NCI-H2196 (cell line): Measurements from ENCODE around the gene CNGA1.
"Not testable (repeated sequence)": the region's sequence is repeated elsewhere in the genome, so short reads cannot be mapped to it uniquely, and the experiment has no call there.

Experiments
- DNase-seq: peaks from one replicate; lab custom pipeline; 2025; ENCODE audit not compliant: unreplicated experiment; lab: John Stamatoyannopoulos, UW

The CNGA1 gene

DNA sequence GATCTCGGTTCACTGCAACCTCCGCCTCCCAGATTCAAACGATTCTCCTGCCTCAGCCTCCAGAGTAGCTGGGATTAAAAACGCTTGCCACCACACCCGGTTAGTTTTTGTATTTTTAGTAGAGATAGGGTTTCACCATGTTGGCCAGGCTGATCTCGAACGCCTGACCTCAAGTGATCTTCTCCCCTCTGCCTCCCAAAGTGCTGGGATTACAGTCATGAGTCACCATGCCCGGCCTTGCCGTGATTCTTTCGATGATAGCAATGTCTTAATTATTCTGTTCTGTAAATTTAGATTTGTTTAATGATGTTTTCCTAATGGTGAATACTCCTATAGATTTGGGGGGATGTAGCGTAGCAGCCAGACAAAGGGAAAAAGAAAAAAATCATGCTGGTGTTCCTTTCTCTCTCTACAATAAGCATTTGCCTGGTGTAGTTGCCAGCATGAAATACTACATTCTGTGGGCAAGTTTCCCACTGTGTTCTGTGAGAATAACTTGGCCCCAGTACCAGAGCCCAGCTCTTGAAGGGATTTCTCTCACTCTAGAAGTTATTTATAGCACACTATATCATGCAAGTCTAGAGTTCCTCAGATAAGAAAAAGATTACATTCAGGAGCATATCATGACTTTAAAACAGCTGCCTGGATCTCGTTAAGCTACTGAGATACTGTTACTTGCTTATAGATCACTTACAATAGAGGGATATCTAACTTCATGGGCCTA lies 15.5 kb upstream of the CNGA1 start:
- DNase-seq = no peak

- DNase-seq = no peak
Measured at GRCh38 chr4:48030470-48030869, 14.0 kb upstream of the CNGA1 start.

- DNase-seq = no peak
Measured at GRCh38 chr4:48028696-48029095, 12.2 kb upstream of the CNGA1 start.

GRCh38 chr4:48027653-48028052 lies 11.2 kb upstream of the CNGA1 start:
- DNase-seq = no peak

GRCh38 chr4:48025005-48025404 lies 8.5 kb upstream of the CNGA1 start:
- no peak for DNase-seq

GRCh38 chr4:48024522-48024921 lies 8.0 kb upstream of the CNGA1 start:
- DNase-seq = no peak

GRCh38 chr4:48022192-48022799 lies 5.8 kb upstream of the CNGA1 start:
- DNase-seq = no peak

DNA sequence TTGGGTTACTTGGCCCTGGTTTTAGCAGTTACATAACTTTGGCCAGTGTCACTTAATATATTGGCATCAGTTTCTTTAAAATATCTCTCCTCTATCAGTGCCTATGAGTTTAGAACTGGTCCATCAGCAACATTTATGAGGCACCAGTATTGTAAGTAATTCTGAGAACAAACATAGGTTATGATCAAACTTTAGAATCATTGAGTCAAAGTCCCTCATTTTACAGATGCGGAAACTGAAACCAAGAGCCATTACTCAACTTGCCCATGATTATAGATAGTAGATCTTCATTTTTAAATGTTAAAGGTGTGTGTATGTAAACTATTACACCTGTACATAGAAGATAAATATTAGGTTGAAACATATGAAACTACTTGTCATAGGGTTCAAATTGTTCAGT lies 4.6 kb upstream of the CNGA1 start:
- DNase-seq = no peak

DNA sequence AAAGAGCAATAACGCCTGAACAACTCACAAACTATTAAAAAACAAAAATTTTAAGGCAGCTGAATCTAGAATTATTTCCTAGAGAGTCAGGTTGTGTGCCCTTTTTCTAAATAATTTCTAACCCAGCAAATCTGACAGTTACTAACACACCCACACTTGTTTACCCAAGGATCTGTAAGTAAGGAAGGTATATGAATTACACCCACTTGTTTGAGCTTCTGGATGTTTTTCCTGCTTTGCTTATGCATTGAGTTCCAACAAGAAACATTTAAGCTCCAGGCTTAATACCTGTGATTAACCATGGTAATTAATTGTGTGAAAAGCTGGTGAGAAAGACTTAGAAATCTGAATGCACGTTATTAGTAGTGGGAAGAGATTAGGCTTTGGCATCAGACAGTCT lies 1.6 kb upstream of the CNGA1 start:
- DNase-seq = no peak

GRCh38 chr4:48017108-48017571 lies 659 bp upstream of the CNGA1 start:
- no peak for DNase-seq

DNA sequence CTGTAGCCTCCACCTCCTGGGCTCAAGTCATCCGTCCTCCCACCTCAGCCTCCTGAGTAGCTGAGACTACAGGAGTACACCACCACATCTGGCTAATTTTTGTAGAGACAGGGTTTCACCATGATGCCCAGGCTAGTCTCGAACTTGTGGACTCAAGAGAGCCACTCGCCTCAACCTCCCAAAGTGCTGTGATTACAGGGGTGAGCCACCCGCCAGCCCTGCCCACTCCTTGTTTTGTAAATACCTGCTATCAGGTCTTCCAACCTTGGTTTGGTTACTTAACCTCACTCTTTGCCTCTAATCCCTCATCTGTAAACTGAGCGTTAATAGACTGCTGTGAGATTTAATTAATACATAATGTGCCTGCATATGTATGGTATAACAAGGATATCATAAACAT lies 803 bp downstream of the CNGA1 start:
- DNase-seq = no peak

GRCh38 chr4:48015216-48015615 lies 1.3 kb downstream of the CNGA1 start:
- no peak for DNase-seq

GRCh38 chr4:48012824-48013223 lies 3.7 kb downstream of the CNGA1 start:
- no peak for DNase-seq

DNA sequence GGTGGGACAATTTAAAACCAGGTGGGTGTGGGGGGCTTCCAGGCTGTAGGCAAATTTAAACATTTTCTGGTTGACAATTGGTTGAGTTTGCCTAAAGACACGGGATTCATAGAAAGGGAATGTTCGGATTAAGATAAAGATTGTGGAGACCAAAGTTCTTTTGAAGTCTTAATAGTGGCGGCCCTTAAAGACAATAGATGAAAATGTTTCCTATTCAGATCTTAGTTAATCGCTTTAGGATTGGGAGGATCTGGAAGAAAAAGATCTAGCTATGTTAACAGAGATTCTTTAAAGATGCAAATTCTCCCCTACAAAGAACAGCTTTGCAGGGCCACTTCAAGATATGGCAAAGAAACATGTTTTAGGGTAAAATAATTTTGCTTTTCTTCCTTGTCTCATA lies 4.8 kb downstream of the CNGA1 start:
- DNase-seq = no peak

GRCh38 chr4:48010906-48011305 lies 5.6 kb downstream of the CNGA1 start:
- not testable (repeated sequence) for DNase-seq

DNA sequence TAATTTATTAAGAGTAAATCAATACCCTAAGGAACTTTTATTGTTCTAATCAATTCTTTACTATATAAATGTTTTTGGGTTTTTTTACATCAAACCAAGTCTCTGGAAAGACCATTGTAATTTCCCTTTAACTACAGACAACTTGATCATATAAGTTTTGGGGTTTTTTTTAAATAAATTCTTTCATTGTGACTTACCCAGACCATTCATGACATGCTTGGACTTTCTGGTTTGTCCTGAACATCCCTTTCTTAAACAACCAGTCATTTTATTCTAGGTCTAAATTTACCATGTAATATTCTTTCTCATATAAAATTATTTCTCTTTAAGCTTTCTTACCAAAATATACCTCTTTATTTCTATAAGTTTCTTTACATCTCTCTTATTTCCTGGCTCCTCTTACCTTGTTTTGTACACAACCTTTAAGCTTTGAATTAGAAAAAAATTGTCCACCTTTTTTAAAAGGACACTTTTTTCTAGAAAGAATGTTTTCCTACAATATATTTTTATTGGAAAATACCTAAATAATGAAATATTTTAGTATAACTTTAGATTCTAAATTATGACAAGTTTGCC lies 8.4 kb downstream of the CNGA1 start:
- no peak for DNase-seq

DNA sequence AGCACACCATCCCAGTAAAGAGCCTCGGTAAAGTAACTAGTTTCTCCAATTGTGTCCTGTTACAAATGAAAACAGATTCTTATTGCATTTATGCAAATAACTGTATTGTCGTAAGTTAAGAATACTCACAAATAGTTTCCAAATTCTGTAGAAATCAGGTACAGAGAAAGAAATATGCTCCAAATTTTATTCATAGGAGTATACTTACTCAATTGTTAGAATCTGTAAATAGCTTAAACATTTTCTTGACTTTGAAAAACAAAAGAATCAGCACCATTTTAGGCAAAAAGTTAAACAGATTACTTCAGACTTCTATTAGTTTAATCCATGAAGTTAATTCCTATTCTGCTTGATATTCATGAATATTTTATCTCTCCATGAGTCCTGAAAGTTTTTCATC lies 10.7 kb downstream of the CNGA1 start:
- DNase-seq = no peak

- not testable (repeated sequence) for DNase-seq
Measured at GRCh38 chr4:48003568-48003967, 12.9 kb downstream of the CNGA1 start.

GRCh38 chr4:48002267-48002666 lies 14.2 kb downstream of the CNGA1 start:
- no peak for DNase-seq

DNA sequence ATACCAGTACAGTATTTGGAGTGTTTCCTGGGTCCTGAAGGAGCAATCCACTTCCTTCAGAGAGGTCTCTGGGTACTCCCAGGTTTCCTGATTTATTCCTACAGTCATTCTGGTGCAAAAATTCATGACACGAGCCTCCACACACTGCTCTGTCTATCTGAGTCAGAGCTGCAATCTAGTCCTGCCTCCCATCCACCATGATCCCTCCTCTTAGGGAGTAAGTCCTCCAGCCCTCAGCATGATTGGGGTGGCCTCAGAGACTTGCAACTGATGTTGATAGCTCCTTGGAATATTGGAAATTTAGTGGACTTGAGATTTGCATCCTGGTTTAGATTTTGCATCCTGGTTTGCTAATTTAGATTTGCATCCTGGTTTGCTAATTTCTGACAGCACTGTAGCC lies 20.5 kb downstream of the CNGA1 start:
- no peak for DNase-seq

DNA sequence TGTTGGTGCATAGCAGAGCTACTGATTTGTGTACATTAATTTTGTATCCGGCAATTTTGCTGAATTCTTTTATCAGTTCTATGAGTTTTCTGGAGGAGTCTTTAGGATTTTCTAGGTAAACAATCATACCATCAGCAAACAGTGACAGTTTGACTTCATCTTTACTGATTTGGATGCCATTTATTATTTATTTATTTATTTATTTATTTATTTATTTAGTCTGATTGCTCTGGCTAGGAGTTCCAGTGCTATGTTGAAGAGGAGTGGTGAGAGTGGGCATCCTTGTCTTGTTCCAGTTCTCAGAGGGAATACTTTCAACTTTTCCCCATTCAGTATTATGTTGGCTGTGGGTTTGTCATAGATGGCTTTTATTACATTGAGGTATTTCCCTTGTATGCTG lies 24.0 kb downstream of the CNGA1 start:
- DNase-seq = not testable (repeated sequence)

DNA sequence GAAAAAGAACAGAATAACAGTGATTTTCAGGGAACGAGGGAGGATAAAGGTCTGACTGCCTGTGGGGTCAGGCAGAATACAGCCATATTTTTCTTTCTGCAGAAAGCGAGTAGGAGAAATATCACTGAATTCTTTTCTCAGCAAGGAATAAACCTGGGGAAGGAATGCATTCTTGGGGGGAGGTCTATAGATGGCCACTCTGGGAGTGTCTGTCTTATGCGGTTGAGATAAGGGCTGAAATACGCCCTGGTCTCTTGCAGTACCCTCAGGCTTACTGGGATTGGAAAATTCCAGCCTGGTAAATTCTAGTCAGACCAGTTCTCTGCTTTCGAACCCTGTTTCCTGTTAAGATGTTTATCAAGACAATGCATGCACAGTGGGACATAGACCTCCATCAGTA lies 26.3 kb downstream of the CNGA1 start:
- DNase-seq = no peak

- DNase-seq = no peak
Measured at GRCh38 chr4:47974566-47974965, 41.9 kb downstream of the CNGA1 start.
